ENCODE measurements around the gene STAT5B. TPM values are rescaled to one million over a fixed set of nuclear protein-coding genes. Genes with fewer than 3 reads are reported as not detected.
"Not testable (repeated sequence)": the region's sequence is repeated elsewhere in the genome, so short reads cannot be mapped to it uniquely, and the experiment has no call there.

STAT5B gene
- polyA plus RNA-seq, 3 donors, result 40.2 to 54.1 (median 43.5) TPM

GRCh38 chr17:42251115-42251514 lies 25.1 kb downstream of the STAT5B start:
- no peak for DNase-seq (ENCODE audit: extremely low read depth in 1 of 11, low read depth in 9 of 11, low spot score in 4 of 11)

GRCh38 chr17:42249681-42250446 lies 26.3 kb downstream of the STAT5B start:
- DNase-seq (ENCODE audit: extremely low read depth in 1 of 11, low read depth in 9 of 11, low spot score in 4 of 11), result no peak

GRCh38 chr17:42248351-42249179 lies 27.6 kb downstream of the STAT5B start:
- DNase-seq (ENCODE audit: extremely low read depth in 1 of 11, low read depth in 9 of 11, low spot score in 4 of 11), result peak in 10 of 11 donors; percentile 27 to 81 (median 52)

- DNase-seq (ENCODE audit: extremely low read depth in 1 of 11, low read depth in 9 of 11, low spot score in 4 of 11), result no peak
Observed at GRCh38 chr17:42247734-42248133, 28.5 kb downstream of the STAT5B start.

- DNase-seq (ENCODE audit: extremely low read depth in 1 of 11, low read depth in 9 of 11, low spot score in 4 of 11), result no peak
Observed at GRCh38 chr17:42246515-42246914, 29.7 kb downstream of the STAT5B start.

- not testable (repeated sequence) for DNase-seq (ENCODE audit: extremely low read depth in 1 of 11, low read depth in 9 of 11, low spot score in 4 of 11)
Observed at GRCh38 chr17:42245183-42245582, 31.0 kb downstream of the STAT5B start.

- not testable (repeated sequence) for DNase-seq (ENCODE audit: extremely low read depth in 1 of 11, low read depth in 9 of 11, low spot score in 4 of 11)
Observed at GRCh38 chr17:42244116-42244515, 32.1 kb downstream of the STAT5B start.

GRCh38 chr17:42243493-42243982 lies 32.7 kb downstream of the STAT5B start:
- no peak for DNase-seq (ENCODE audit: extremely low read depth in 1 of 11, low read depth in 9 of 11, low spot score in 4 of 11)

GRCh38 chr17:42241871-42242270 lies 34.3 kb downstream of the STAT5B start:
- DNase-seq (ENCODE audit: extremely low read depth in 1 of 11, low read depth in 9 of 11, low spot score in 4 of 11), result no peak

GRCh38 chr17:42240863-42241262 lies 35.3 kb downstream of the STAT5B start:
- not testable (repeated sequence) for DNase-seq (ENCODE audit: extremely low read depth in 1 of 11, low read depth in 9 of 11, low spot score in 4 of 11)

- DNase-seq (ENCODE audit: extremely low read depth in 1 of 11, low read depth in 9 of 11, low spot score in 4 of 11), result no peak
Observed at GRCh38 chr17:42240201-42240600, 36.0 kb downstream of the STAT5B start.

- not testable (repeated sequence) for DNase-seq (ENCODE audit: extremely low read depth in 1 of 11, low read depth in 9 of 11, low spot score in 4 of 11)
Observed at GRCh38 chr17:42239576-42239975, 36.6 kb downstream of the STAT5B start.

GRCh38 chr17:42236760-42237159 lies 39.4 kb downstream of the STAT5B start:
- no peak for DNase-seq (ENCODE audit: extremely low read depth in 1 of 11, low read depth in 9 of 11, low spot score in 4 of 11)

- no peak for DNase-seq (ENCODE audit: extremely low read depth in 1 of 11, low read depth in 9 of 11, low spot score in 4 of 11)
Observed at GRCh38 chr17:42233994-42234393, 42.2 kb downstream of the STAT5B start.

GRCh38 chr17:42233156-42233555 lies 43.0 kb downstream of the STAT5B start:
- no peak for DNase-seq (ENCODE audit: extremely low read depth in 1 of 11, low read depth in 9 of 11, low spot score in 4 of 11)

- no peak for DNase-seq (ENCODE audit: extremely low read depth in 1 of 11, low read depth in 9 of 11, low spot score in 4 of 11)
Observed at GRCh38 chr17:42230225-42230624, 46.0 kb downstream of the STAT5B start.

- no peak for DNase-seq (ENCODE audit: extremely low read depth in 1 of 11, low read depth in 9 of 11, low spot score in 4 of 11)
Observed at GRCh38 chr17:42227849-42228700, 48.1 kb downstream of the STAT5B start.

GRCh38 chr17:42225646-42226045 lies 50.5 kb downstream of the STAT5B start:
- DNase-seq (ENCODE audit: extremely low read depth in 1 of 11, low read depth in 9 of 11, low spot score in 4 of 11), result no peak

- DNase-seq (ENCODE audit: extremely low read depth in 1 of 11, low read depth in 9 of 11, low spot score in 4 of 11), result no peak
Observed at GRCh38 chr17:42224651-42225050, 51.5 kb downstream of the STAT5B start.

Measured in renal cortex interstitium (tissue), 11 donors.